NOMO-1 treated with DMSO at 0.1 percent for 48 hours (cell line): ENCODE data around the gene FTO.

Experiments used
- DNase-seq: peaks from one replicate; lab custom pipeline; 2025; ENCODE audit not compliant: unreplicated experiment; lab: John Stamatoyannopoulos, UW

The FTO gene

DNA sequence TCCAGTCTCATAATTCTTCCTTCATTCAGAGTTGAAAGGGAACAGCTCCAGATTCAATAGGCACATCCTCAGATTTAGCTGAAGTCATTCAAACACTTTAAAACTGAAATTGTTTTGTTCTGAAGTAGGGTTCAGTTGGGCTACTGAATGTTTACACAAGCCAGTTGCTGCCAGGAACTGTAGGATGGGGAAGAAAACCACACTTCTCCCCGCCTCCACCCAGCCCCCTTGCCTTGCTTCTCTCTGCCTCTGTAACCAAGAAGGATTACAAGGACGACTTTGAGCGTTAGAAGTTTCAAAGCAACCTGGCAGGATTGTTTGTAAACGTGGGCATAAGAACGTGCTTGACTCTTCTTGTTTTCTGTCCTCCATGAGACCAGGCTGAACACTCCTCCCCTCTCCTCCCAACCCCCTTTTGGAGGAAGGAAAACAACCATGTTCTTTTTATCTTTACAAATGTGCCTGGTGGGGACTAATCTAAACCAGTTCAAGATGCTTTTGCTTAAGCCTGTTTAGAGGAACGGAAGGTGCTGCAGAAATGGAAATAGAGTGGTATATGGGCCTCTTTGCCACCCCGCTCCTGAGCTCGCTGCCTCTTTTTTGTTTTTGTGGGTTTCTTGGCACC is 287.9 kb downstream of the FTO start:
- peak; percentile 10 for DNase-seq

GRCh38 chr16:53995378-53995777 is 291.4 kb downstream of the FTO start:
- DNase-seq: no peak

- no peak for DNase-seq
These were observed 293.0 kb downstream of the FTO start for GRCh38 chr16:53996961-53997360.

GRCh38 chr16:53998024-53998810 is 294.3 kb downstream of the FTO start:
- DNase-seq: no peak

GRCh38 chr16:53998966-53999522 is 295.1 kb downstream of the FTO start:
- DNase-seq: no peak

- DNase-seq: no peak
These were observed 295.9 kb downstream of the FTO start for GRCh38 chr16:53999841-54000240.

GRCh38 chr16:54000361-54000760 is 296.4 kb downstream of the FTO start:
- no peak for DNase-seq

GRCh38 chr16:54006693-54007092 is 302.7 kb downstream of the FTO start:
- no peak for DNase-seq

DNA sequence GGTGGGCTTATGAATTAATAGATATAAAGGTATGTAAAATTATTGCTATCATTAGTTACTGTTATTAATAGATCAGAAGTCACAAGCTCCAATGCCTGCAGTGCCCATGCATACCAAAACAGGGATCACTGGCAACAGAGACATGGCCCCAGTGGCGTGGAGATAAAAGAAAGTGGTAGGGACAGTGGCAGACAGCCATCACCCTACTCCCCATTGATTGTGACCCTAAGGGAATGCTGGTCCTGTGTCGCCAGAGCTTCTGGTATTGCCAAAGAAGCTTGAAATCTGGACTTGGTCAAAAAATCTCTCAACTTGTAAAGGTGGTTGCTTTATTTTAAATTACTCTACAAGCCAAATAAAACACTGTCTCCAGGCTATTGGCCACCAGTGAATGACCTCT is 303.5 kb downstream of the FTO start:
- DNase-seq: no peak

DNA sequence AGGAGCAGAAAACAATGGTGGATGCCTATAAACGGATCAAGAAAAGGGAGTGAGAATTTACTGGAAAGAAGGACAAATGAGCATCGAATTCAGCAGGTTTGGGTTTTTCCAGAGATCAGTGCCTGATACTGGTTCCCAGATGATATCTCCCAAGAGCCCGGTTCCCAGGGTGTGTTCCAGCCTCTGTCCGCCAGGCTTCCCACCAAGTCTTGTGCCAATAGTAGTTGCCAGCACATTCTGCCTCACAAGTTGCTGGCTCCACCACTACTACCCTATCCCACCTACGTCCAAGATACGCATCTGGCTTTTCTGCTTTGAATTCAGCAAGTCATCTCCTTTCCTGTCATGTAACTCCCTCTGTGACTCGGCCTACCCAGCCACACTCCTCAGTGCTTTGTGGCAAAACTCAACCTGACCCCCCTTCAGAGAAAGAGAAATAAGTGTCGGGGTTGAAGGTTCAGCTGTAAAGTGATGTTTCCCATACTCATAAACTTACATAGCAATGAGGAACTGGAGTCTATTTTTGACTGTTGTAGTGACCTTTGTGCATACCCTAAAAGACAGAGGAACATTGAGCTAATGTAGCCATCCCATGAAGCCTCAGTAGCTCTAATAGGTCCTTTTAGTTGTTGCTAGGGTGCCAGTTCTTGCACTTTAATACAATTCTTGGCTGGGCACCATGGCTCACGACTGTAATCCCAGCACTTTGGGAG is 305.7 kb downstream of the FTO start:
- DNase-seq: no peak

DNA sequence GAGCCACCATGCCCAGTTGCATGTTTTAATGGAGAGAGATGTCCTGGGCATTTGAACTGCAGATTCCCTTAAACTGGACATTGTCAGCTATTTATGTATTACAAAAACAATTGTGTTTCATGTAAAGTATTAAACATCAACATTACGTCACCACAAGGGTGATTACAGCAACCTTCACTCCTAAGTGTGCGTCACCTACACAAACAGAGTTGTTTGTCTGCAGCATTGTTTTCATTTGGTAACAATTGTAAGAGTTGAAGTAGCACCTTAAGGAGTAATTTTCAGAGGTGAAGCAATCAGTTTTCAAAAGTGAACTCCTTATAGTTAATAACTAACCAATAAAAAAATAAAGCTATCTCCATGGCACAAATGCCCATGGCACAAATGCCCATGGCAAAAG is 311.2 kb downstream of the FTO start:
- DNase-seq: no peak

DNA sequence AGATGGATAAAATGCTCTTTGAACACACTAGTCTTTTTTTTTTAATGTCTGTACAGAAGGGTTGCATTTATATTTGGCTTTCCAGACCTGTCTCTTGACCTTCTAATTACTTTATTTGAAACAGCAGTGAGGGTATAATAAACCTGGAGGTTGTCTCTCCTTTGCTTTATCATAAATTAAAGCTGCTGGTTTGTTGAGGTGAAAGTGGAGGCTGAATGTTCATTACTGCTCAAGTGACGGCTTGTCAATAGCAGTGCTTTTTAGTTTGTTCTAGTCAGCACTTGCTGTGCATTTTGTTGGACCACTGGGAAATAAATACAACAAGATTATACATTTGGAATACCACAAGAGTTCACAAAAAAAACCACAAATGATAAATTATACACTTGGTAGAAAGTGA is 318.4 kb downstream of the FTO start:
- DNase-seq: no peak

GRCh38 chr16:54026456-54026855 is 322.5 kb downstream of the FTO start:
- DNase-seq: no peak

- no peak for DNase-seq
These were observed 323.1 kb downstream of the FTO start for GRCh38 chr16:54027062-54027461.

DNA sequence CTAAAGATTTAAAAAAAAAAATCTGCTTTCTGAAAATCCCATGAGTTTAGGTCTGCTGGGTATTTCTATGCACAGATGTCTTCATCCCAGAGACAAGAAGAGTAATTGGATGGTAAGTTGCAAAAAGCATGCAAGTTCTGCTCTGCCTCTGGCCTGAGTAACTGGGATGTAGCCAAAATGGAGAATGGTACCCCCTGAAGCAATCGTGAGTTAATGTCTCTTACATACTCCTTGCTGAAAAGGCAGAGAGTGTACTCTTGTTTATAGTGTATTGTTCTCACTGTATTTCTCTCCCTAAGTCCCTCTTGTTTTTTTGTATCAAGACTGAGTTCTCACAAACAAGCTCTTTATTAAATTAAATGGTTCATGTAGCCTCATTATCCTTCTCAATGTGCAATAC is 323.6 kb downstream of the FTO start:
- no peak for DNase-seq

DNA sequence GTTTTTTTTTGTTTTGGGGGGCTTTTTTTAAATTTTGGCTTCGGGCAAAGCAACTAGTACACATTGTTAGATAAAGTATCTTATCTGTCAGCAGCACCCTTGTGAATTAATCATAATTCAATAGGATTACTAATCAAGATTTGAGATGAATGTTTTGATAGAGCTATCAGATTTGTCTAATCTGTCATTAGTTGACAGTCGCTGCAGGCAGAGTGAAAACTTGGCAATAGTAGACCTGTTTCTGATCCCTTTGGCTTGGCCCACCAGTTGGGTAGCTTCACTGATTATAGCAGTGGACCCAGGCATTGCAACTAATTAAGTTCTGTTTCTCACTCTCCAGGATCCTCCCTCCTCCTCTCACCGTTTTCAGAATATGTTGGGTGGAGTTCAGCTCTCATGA is 324.0 kb downstream of the FTO start:
- no peak for DNase-seq

- DNase-seq: no peak
These were observed 326.5 kb downstream of the FTO start for GRCh38 chr16:54030451-54030850.

- no peak for DNase-seq
These were observed 327.3 kb downstream of the FTO start for GRCh38 chr16:54031107-54031760.

GRCh38 chr16:54033747-54034146 is 329.8 kb downstream of the FTO start:
- DNase-seq: no peak

DNA sequence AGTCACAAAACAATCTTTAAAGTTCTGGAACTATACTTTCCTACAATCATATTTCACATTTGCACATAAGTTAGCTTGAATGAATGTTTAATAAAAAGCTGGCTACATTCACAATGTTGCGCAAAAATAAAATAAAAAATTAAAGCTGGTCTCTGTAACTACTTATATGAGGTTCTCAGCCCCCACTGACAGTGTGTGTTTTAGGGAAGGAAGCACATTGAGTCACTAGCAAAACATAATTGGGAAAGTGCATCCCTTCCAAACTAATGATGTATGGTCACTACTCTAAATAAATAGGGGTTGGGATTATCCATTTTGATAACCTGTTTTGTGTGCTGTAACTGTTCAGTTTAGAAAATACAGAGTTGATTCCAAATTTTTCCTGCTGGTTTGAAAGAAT is 330.7 kb downstream of the FTO start:
- DNase-seq: peak; percentile 53

DNA sequence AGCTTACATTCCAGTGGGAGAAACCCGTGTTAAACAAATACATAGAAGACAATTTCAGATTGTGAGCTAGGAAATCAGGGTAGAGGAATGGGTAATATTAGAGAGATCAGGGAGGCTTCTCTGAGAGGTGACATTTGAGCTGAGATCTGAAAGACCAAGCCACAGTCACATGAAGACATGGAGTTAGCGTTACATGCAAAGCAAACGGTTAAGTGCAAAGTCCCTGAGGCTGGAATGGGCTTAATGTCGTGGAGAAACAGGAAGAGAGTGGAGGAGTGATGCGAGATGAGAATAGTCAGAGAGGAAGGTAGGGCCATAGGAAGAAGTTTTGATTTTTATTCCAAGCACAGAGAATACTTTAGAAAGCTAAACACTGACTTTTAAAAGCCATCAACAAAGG is 336.5 kb downstream of the FTO start:
- DNase-seq: no peak
